T-cell (primary cell): Measurements from ENCODE around the gene PATZ1. TPM values are rescaled to one million over a fixed set of nuclear protein-coding genes. Genes with fewer than 3 reads are reported as not detected.
A peak's percentile ranks its signal among the peaks of the same experiment; 100 is the strongest.
"Not testable (repeated sequence)": the region's sequence is repeated elsewhere in the genome, so short reads cannot be mapped to it uniquely, and the experiment has no call there.

ENCODE experiments used
- ATAC-seq, 4 experiments: fragments of 200-7000 bp in 3 of 4; fragments of 150-1000 bp in 1 of 4; cut with Tn5 transposase; replicated peaks in 1 of 4; 1 replicate in 3 of 4; 2 replicates in 1 of 4; pipeline ENCODE4 v1.10.0; 2021; ENCODE audit warnings: moderate library complexity in 3 of 4, mild to moderate bottlenecking in 2 of 4, moderate number of reproducible peaks in 1 of 4
- CTCF ChIA-PET, 2 donors: fragments of 300-600 bp; sonication (Branson Sonifier 250); formaldehyde crosslinking; loops; one replicate each; lab custom pipeline; 2022; ENCODE audit warnings: antibody characterized with exemption in 2 of 2; lab: Charles Lee
- POLR2A ChIA-PET, 2 donors: fragments of 300-600 bp; sonication (Branson Sonifier 250); formaldehyde crosslinking; loops; one replicate each; lab custom pipeline; 2022; ENCODE audit warnings: antibody characterized with exemption in 2 of 2; lab: Charles Lee
- DNase-seq, 35 experiments: peaks; one replicate each; pipeline versions ENCODE4 v3.0.0 to v3.0.0-alpha.2; 2013 to 2023
- H3K27ac ChIP-seq: one replicate; pipeline ENCODE4 v1.5.1; 2013; ENCODE audit warnings: low read length
- H3K27me3 ChIP-seq, 2 experiments: replicated peaks in 1 of 2; 1 replicate in 1 of 2; 2 replicates in 1 of 2; pipeline versions ENCODE4 v1.6.1 to v1.7.0; 2013; ENCODE audit warnings: low read length in 1 of 2, mixed read lengths in 1 of 2; ENCODE audit not compliant: control insufficient read depth in 2 of 2, insufficient read depth in 2 of 2; ENCODE audit errors: extremely low read depth in 1 of 2
- H3K36me3 ChIP-seq, 2 donors: 1 replicate in 1 of 2; 2 replicates in 1 of 2; pipeline versions ENCODE4 v1.6.1 to v1.7.0; 2013; ENCODE audit warnings: low read length in 1 of 2; ENCODE audit not compliant: control insufficient read depth in 2 of 2, insufficient read depth in 1 of 2; ENCODE audit errors: extremely low read depth in 1 of 2
- H3K4me1 ChIP-seq, 2 experiments: 1 replicate in 1 of 2; 2 replicates in 1 of 2; pipeline versions ENCODE4 v1.6.1 to v1.7.0; 2013; ENCODE audit warnings: low read length in 2 of 2, mixed read lengths in 1 of 2; ENCODE audit not compliant: insufficient read depth in 2 of 2, control insufficient read depth in 1 of 2; ENCODE audit errors: extremely low read depth in 1 of 2
- H3K4me3 ChIP-seq, 2 donors: 1 replicate in 1 of 2; 2 replicates in 1 of 2; pipeline versions ENCODE4 v1.5.1 to v1.7.0; 2013; ENCODE audit warnings: mild to moderate bottlenecking in 2 of 2, low read length in 1 of 2, moderate library complexity in 1 of 2; ENCODE audit not compliant: control insufficient read depth in 1 of 2; ENCODE audit errors: extremely low read depth in 1 of 2
- H3K9me3 ChIP-seq: 2 replicates; pipeline ENCODE4 v1.7.0; 2013
- H3K27ac Mint-ChIP-seq, 2 donors: one replicate each; pipeline ENCODE4 v1.8.0; 2020 to 2021; ENCODE audit warnings: mild to moderate bottlenecking in 2 of 2, mixed read lengths in 2 of 2
- H3K27me3 Mint-ChIP-seq, 2 donors: one replicate each; pipeline ENCODE4 v1.8.0; 2021 to 2022; ENCODE audit warnings: mixed read lengths in 2 of 2
- H3K36me3 Mint-ChIP-seq: one replicate; pipeline ENCODE4 v1.8.0; 2021; ENCODE audit warnings: mixed read lengths
- H3K4me1 Mint-ChIP-seq, 3 donors: one replicate each; pipeline ENCODE4 v1.8.0; 2020 to 2022; ENCODE audit warnings: mixed read lengths in 3 of 3, mild to moderate bottlenecking in 1 of 3
- H3K4me3 Mint-ChIP-seq, 3 donors: one replicate each; pipeline ENCODE4 v1.8.0; 2020 to 2022; ENCODE audit warnings: mild to moderate bottlenecking in 3 of 3, mixed read lengths in 3 of 3, moderate library complexity in 3 of 3
- H3K9me3 Mint-ChIP-seq, 3 donors: one replicate each; pipeline ENCODE4 v1.8.0; 2020 to 2022; ENCODE audit warnings: mixed read lengths in 3 of 3
- WGBS: methylation state at CpG from one replicate; pipeline ENCODE4 v1.1.5; 2013; ENCODE audit warnings: missing lambda C conversion rate; ENCODE audit not compliant: insufficient coverage; 5-methylcytosine and 5-hydroxymethylcytosine counted together
- total RNA-seq, 35 experiments: library from RNA in 6 of 35; stranded (reverse) in 6 of 35; fragments of 120-200 nt in 1 of 35; gene quantifications; one replicate each; pipeline versions ENCODE4 v1.2.1 to v1.2.4 and lab custom pipeline; 2013 to 2026

The PATZ1 gene
- total RNA-seq: 10 to 100 TPM; 53.1 to 56.7 (median 54.6) TPM
- 36.7 TPM for total RNA-seq (2013)
- 27.5 to 98.0 (median 67.8) reads per million in 29 experiments for total RNA-seq (lab: John Stamatoyannopoulos, UW)

DNA sequence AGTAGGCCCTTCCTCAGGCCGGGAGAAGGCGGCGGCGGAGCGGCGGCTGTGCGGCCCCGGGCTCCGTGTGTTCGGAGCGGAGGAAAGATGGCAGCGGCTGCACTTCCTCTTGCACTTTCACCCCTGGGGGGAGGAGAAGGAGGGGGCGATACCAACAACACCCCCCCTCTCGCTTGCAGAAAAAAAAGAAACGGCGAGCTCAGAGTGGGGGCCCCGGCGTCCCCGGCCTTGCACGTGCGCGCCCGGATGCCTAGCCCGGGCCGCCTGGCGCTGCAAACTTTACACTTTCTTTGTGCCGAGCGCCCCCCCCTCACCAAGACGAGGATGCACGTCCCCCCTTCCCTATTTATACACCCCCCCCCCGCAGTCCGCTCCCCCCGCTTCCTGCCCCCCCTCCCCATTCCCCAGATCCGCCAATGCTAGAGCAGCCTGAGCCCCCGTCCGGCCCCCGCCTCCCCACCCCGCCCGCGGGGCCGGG is at the start of gene PATZ1:
Gene PATZ1 (minus strand): TSS at position 92 of the 478 bp plus-strand sequence. CDS start 744 bp downstream, outside the sequence.
- Histone ChIP-seq H3K9me3 (no peaks in the 10 kb centered on the region), H3K27me3 (no peaks in the 10 kb centered on the region), H3K4me1 (peaks cover 25 to 57% of the 10 kb centered on the region in 2 experiments), H3K36me3 (peaks cover 13 to 26% of the 10 kb centered on the region in 2 donors), H3K27ac (peak within 1 kb of the TSS; percentile 39), H3K4me3 (peak within 1 kb of the TSS; percentile 61 to 76)
- no peaks in the 10 kb centered on the region for H3K27me3 Mint-ChIP-seq
- H3K27ac Mint-ChIP-seq: peak within 1 kb of the TSS; percentile 88 to 91
- peak; percentile 64 to 69 (median 66) for ATAC-seq
- H3K4me1 Mint-ChIP-seq: peaks cover 41 to 47% (median 41%) of the 10 kb centered on the region in 3 donors
- DNase-seq: peak; percentile 59 to 92 (median 87)
- POLR2A ChIA-PET: interaction anchor here (0.5 to 1.3 kb wide), 8 partner anchors 21 to 139 kb away, joined by 3 to 15 read pairs (median 4); partner anchors contain the start of gene PIK3IP1 (in 1 of the 2)
- H3K36me3 Mint-ChIP-seq: peaks cover 12% of the 10 kb centered on the region
- no CpG with 5 or more reads among the region's 41 CpGs for WGBS
- H3K9me3 Mint-ChIP-seq: no peaks in the 10 kb centered on the region
- peak within 1 kb of the TSS; percentile 81 to 87 (median 85) for H3K4me3 Mint-ChIP-seq
- CTCF ChIA-PET: interaction anchor here (0.6 to 1.5 kb wide), 7 partner anchors 22 to 1148 kb away, joined by 3 to 7 read pairs (median 3); partner anchors contain the start of genes DRG1 (in 1 of the 2) and PISD (in 1 of the 2)

DNA sequence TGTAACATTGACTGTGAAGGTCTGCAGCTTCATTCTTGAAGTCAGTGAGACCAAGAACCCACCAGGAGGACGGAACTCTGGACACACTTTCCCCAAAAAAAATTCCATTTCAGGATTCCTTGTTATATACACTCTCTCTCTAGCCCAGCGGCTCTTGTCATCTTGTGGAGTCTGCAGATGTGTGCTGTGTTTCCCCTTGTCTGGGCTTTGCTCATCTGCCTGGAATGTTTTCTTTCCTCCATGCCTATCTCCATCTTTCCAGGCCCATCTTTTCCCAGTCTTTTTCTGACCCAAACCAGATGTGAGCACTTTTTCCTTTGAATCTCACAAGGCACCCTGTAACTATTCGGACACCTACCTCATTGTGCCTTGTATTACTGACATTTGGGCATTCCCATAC is 48.2 kb upstream of the PATZ1 start:
- H3K27ac ChIP-seq: no peak overlapping the region
- no peaks in the 10 kb centered on the region for H3K36me3 ChIP-seq
- H3K4me3 ChIP-seq: no peak overlapping the region
- Mint-ChIP-seq H3K4me3 (no peak overlapping the region), H3K4me1 (peaks cover 0 to 4% (median 3%) of the 10 kb centered on the region in 3 donors), H3K36me3 (no peaks in the 10 kb centered on the region), H3K27me3 (peaks cover 0 to 3% of the 10 kb centered on the region in 2 donors), H3K9me3 (no peaks in the 10 kb centered on the region), H3K27ac (no peak overlapping the region)
- 90% methylated on average over 2 of the region's 3 CpGs for WGBS
- POLR2A ChIA-PET: no interaction called here
- ATAC-seq (no peak), DNase-seq (no peak)
- CTCF ChIA-PET: no interaction called here
- H3K9me3 ChIP-seq: no peaks in the 10 kb centered on the region
- H3K4me1 ChIP-seq: peaks cover 3% of the 10 kb centered on the region in 2 experiments
- no peaks in the 10 kb centered on the region for H3K27me3 ChIP-seq

DNA sequence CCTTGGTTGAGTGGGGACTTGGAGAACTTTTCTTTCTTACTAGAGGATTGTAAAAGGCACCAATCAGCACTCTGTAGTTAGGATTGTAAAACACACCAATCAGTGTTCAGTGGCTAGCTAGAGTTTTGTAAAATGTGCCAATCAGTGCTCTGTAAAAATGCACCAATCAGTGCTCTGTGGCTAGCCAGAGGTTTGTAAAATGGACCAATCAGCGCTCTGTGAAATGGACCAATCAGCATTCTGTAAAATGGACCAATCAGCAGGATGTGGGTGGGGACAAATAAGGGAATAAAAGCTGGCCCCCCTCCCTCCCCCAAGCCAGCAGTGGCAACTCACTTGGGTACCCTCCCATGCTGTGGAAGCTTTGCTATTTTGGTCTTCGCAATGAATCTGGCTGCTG is 47.7 kb upstream of the PATZ1 start:
- CTCF ChIA-PET: interaction anchor here in 1 of 2 donors (0.7 kb wide), 1 partner anchor 1471 kb away, joined by 3 read pairs; no protein-coding TSS in a partner anchor
- Mint-ChIP-seq H3K9me3 (no peaks in the 10 kb centered on the region), H3K36me3 (no peaks in the 10 kb centered on the region), H3K4me1 (peaks cover 0 to 2% (median 2%) of the 10 kb centered on the region in 3 donors), H3K27ac (no peak overlapping the region), H3K27me3 (peaks cover 0 to 3% of the 10 kb centered on the region in 2 donors), H3K4me3 (no peak overlapping the region)
- no peak for ATAC-seq
- POLR2A ChIA-PET: no interaction called here
- Histone ChIP-seq H3K27ac (no peak overlapping the region), H3K36me3 (no peaks in the 10 kb centered on the region), H3K27me3 (no peaks in the 10 kb centered on the region), H3K4me1 (peaks cover under 1 to 3% of the 10 kb centered on the region in 2 experiments), H3K9me3 (no peaks in the 10 kb centered on the region), H3K4me3 (no peak overlapping the region)
- 100% methylated on average over 1 of the region's 2 CpGs for WGBS
- DNase-seq: no peak

DNA sequence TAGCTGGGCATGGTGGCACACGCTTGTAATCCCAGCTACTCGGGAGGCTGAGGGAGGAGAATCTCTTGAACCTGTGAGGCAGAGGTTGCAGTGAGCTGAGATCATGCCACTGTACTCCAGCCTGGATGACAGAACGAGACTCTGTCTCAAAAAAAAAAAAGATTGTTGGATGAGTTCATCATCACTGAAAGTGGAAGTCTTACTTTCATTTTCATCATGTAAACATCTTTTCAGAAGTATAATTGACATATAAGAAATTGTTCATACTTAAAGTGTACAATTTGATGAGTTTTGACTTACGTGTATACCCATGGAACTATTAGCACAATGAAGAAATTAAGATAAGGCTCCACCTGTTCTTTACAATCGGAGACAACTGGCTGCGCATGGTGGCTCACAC is 32.5 kb upstream of the PATZ1 start:
- H3K4me3 ChIP-seq, H3K27ac ChIP-seq, H3K4me3 Mint-ChIP-seq, H3K4me1 Mint-ChIP-seq, H3K9me3 ChIP-seq, DNase-seq, H3K9me3 Mint-ChIP-seq, H3K27me3 Mint-ChIP-seq, H3K36me3 Mint-ChIP-seq, H3K27ac Mint-ChIP-seq, CTCF ChIA-PET, ATAC-seq, H3K36me3 ChIP-seq, H3K4me1 ChIP-seq, H3K27me3 ChIP-seq: not testable (repeated sequence)
- no CpG with 5 or more reads among the region's 6 CpGs for WGBS
- POLR2A ChIA-PET: interaction anchor here in 1 of 2 donors (0.7 kb wide), 1 partner anchor 240 kb away, joined by 5 read pairs; no protein-coding TSS in a partner anchor

DNA sequence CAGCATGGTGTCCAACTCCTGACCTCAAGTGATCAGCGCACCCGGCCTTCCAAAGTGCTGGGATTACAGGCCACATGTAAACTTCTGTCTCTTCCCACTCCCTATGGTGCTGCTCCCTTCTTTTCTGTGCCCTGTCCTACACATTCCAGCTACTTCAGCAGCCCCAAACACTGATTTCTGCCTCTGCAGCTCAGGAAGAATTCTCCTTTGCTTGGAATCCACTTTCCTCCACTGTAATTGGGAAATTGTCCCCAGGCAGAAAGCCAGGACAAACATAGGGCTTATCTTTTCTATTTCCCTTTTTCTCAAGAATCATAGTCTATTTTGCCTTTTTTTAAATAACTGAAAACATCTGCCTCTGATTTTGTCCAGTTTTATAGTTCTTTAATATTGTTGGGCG is 32.0 kb upstream of the PATZ1 start:
- no peaks in the 10 kb centered on the region for H3K9me3 Mint-ChIP-seq
- CTCF ChIA-PET: no interaction called here
- POLR2A ChIA-PET: interaction anchor here (0.6 to 0.7 kb wide), 3 partner anchors 73 to 440 kb away, joined by 3 to 9 read pairs (median 5); no protein-coding TSS in a partner anchor

DNA sequence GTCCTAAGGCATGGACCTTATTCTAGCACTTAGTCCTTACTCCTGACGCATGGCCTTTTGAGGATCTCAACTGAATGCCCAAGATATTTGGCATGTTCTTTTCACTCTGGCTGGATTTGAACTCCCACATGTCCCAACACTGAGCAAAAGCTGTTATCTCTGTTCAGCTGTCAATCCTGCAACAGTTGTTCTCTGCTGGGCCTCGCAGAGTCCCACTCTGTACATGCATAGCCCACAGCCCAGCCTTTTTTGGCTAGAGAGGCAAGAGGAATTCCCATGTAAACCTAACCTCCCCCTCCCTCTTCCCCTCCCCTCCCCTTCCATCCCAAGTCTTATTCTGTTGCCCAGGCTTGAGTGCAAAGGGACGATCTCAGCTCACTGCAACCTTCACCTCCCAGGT is 31.5 kb upstream of the PATZ1 start:
- no peaks in the 10 kb centered on the region for H3K4me1 Mint-ChIP-seq
- 86% methylated on average over 3 of the region's 3 CpGs for WGBS
- CTCF ChIA-PET: no interaction called here
- POLR2A ChIA-PET: interaction anchor here (0.6 to 0.7 kb wide), 2 partner anchors 74 to 440 kb away, joined by 3 to 9 read pairs; no protein-coding TSS in a partner anchor
- no peaks in the 10 kb centered on the region for H3K9me3 Mint-ChIP-seq
- H3K4me3 ChIP-seq: no peak overlapping the region
- no peak for ATAC-seq
- H3K36me3 ChIP-seq: no peaks in the 10 kb centered on the region
- H3K9me3 ChIP-seq: no peaks in the 10 kb centered on the region
- no peak overlapping the region for H3K4me3 Mint-ChIP-seq
- H3K27me3 ChIP-seq: no peaks in the 10 kb centered on the region
- no peak for DNase-seq
- H3K27me3 Mint-ChIP-seq: no peaks in the 10 kb centered on the region
- H3K27ac Mint-ChIP-seq: no peak overlapping the region
- no peak overlapping the region for H3K27ac ChIP-seq
- H3K4me1 ChIP-seq: no peaks in the 10 kb centered on the region
- no peaks in the 10 kb centered on the region for H3K36me3 Mint-ChIP-seq

More for the DNA sequence above, 32.0 kb upstream of the PATZ1 start:
- Mint-ChIP-seq H3K4me3 (no peak overlapping the region), H3K36me3 (no peaks in the 10 kb centered on the region), H3K4me1 (no peaks in the 10 kb centered on the region), H3K27me3 (no peaks in the 10 kb centered on the region), H3K27ac (no peak overlapping the region)
- no peaks in the 10 kb centered on the region for H3K4me1 ChIP-seq
- DNase-seq: no peak
- WGBS: 100% methylated on average over 1 of the region's 3 CpGs
- H3K27ac ChIP-seq: no peak overlapping the region
- no peak overlapping the region for H3K4me3 ChIP-seq
- H3K27me3 ChIP-seq: no peaks in the 10 kb centered on the region
- no peak for ATAC-seq
- no peaks in the 10 kb centered on the region for H3K9me3 ChIP-seq
- H3K36me3 ChIP-seq: no peaks in the 10 kb centered on the region
